K562 (cell line): ENCODE data around the gene TLR6. TPM values are rescaled to one million over a fixed set of nuclear protein-coding genes. Genes with fewer than 3 reads are reported as not detected.

Experiments used
- ATAC-seq: fragments of 200-7000 bp; cut with Tn5 transposase; 3 replicates; pipeline ENCODE4 v1.9.1; 2020; ENCODE audit warnings: moderate library complexity
- BruUV-seq: library from RNA; stranded (reverse); fragments of 400-500 nt; replicated peaks from 2 replicates; lab custom pipeline; 2021; lab: Mats Ljungman, UMichigan
- CTCF ChIA-PET: fragments of 300-600 bp; formaldehyde crosslinking; extraction: SDS; loops from one replicate; lab custom pipeline; 2021; ENCODE audit warnings: low intra/inter-chr PET ratio; lab: Yijun Ruan, JAX
- POLR2A ChIA-PET: fragments of 300-600, 350-650 bp; sonication (Branson Sonifier 250); formaldehyde crosslinking; extraction: SDS; loops from one replicate; lab custom pipeline; 2021; ENCODE audit warnings: antibody characterized with exemption, inconsistent platforms; lab: Yijun Ruan, JAX
- DNase-seq, 4 experiments: peaks; one replicate each; pipeline versions ENCODE4 v3.0.0 to v3.0.0-alpha.2; 2011 to 2018; ENCODE audit warnings: low spot score in 3 of 4, mixed read lengths in 3 of 4; ENCODE audit errors: extremely low read depth in 1 of 4
- FAIRE-seq: peaks from 2 replicates; lab custom pipeline; 2011; peaks lifted over from hg19 to GRCh38; lab: Jason Lieb, UNC
- H2AFZ ChIP-seq: 2 replicates; pipeline ENCODE4 v1.6.0; 2011; ENCODE audit warnings: low read depth, low read length, control low read depth, inconsistent platforms
- H3K27ac ChIP-seq: fragments of 200-600 bp; 3 replicates; pipeline ENCODE4 v1.8.0; 2011; ENCODE audit warnings: low read depth, mild to moderate bottlenecking, control low read depth, inconsistent platforms, low read length, moderate library complexity, mixed read lengths; ENCODE audit errors: extremely low read depth
- H3K27me3 ChIP-seq, 2 experiments: fragments of 300-600 bp in 1 of 2; 2 replicates in 1 of 2; 3 replicates in 1 of 2; pipeline versions ENCODE4 v1.6.0 to v1.8.0; 2011; ENCODE audit warnings: inconsistent platforms in 2 of 2, low read length in 2 of 2, mild to moderate bottlenecking in 1 of 2, mixed read lengths in 1 of 2, moderate library complexity in 1 of 2; ENCODE audit not compliant: control insufficient read depth in 2 of 2, insufficient read depth in 2 of 2
- H3K36me3 ChIP-seq: fragments of 300-600 bp; 3 replicates; pipeline ENCODE4 v1.8.0; 2011; ENCODE audit warnings: mild to moderate bottlenecking, low read length, inconsistent platforms; ENCODE audit not compliant: control insufficient read depth, insufficient read depth
- H3K4me1 ChIP-seq, 2 experiments: fragments of 200-600 bp in 1 of 2; replicated peaks in 1 of 2; 2 replicates in 1 of 2; 3 replicates in 1 of 2; pipeline versions ENCODE4 v1.5.1 to v1.8.0; 2011; ENCODE audit warnings: inconsistent platforms in 2 of 2, low read length in 2 of 2, mild to moderate bottlenecking in 1 of 2, mixed read lengths in 1 of 2, moderate library complexity in 1 of 2; ENCODE audit not compliant: control insufficient read depth in 2 of 2, insufficient read depth in 2 of 2
- H3K4me2 ChIP-seq: 2 replicates; pipeline ENCODE4 v1.6.1; 2011; ENCODE audit warnings: low read length, control low read depth, inconsistent platforms, mixed read lengths; ENCODE audit not compliant: insufficient read depth
- H3K4me3 ChIP-seq: fragments of 200-600 bp; sonication (generic), shearing (Covaris generic); 2 replicates; pipeline ENCODE4 v1.5.1; 2016; ENCODE audit warnings: control low read depth, inconsistent platforms
- H3K79me2 ChIP-seq: fragments of 200-600 bp; 3 replicates; pipeline ENCODE4 v1.8.0; 2011; ENCODE audit warnings: low read length, inconsistent platforms; ENCODE audit not compliant: control insufficient read depth, insufficient read depth
- H3K9ac ChIP-seq, 2 experiments: 2 replicates each; pipeline versions ENCODE4 v1.6.0 to v1.6.1; 2011; ENCODE audit warnings: low read depth in 2 of 2, low read length in 2 of 2, control low read depth in 1 of 2, inconsistent platforms in 1 of 2, mild to moderate bottlenecking in 1 of 2, mixed read lengths in 1 of 2; ENCODE audit not compliant: insufficient read depth in 1 of 2
- H3K9me1 ChIP-seq: one replicate; pipeline ENCODE4 v1.6.0; 2011; ENCODE audit warnings: inconsistent platforms, mild to moderate bottlenecking, low read length, moderate library complexity; ENCODE audit not compliant: control insufficient read depth, insufficient read depth
- H3K9me3 ChIP-seq: replicated peaks from 2 replicates; pipeline ENCODE4 v1.5.1; 2011; ENCODE audit warnings: low read depth, low read length, inconsistent platforms; ENCODE audit not compliant: control insufficient read depth, insufficient read depth
- H4K20me1 ChIP-seq: replicated peaks from 2 replicates; pipeline ENCODE4 v1.6.1; 2011; ENCODE audit warnings: low read length, inconsistent platforms, mixed read lengths; ENCODE audit not compliant: control insufficient read depth, insufficient read depth
- CAMTA2 ChIP-seq: fragments of 250-450 bp; sonication (Bioruptor Pico); conservative IDR thresholded peaks from 2 replicates; pipeline ENCODE4 v1.5.1; 2022
- ELF4 ChIP-seq: fragments of 450-650 bp; formaldehyde crosslinking; IDR thresholded peaks from 2 replicates; pipeline ENCODE4 v1.4.0; 2022; ENCODE audit warnings: missing genetic modification characterization
- MAFF ChIP-seq: IDR thresholded peaks from 2 replicates; pipeline ENCODE4 v1.6.1; 2012; ENCODE audit warnings: low read length, improper control_type of control experiment
- NFE2 ChIP-seq: IDR thresholded peaks from 2 replicates; pipeline ENCODE4 v1.6.1; 2014; ENCODE audit warnings: antibody characterized with exemption, low read depth
- NUFIP1 ChIP-seq: fragments of 450-650 bp; IDR thresholded peaks from 2 replicates; pipeline ENCODE4 v1.6.1; 2018; ENCODE audit not compliant: partially characterized antibody
- PURB ChIP-seq: sonication (generic); formaldehyde crosslinking; IDR thresholded peaks from 2 replicates; pipeline ENCODE4 v1.9.0; 2021; ENCODE audit warnings: low read depth, mild to moderate bottlenecking, missing genetic modification reagents
- RBM34 ChIP-seq: fragments of 200-400 bp; formaldehyde crosslinking; IDR thresholded peaks from 2 replicates; pipeline ENCODE4 v1.6.1; 2018; ENCODE audit warnings: low read length, borderline replicate concordance; ENCODE audit not compliant: insufficient read depth
- STAT5A ChIP-seq: IDR thresholded peaks from 2 replicates; pipeline ENCODE4 v1.6.1; 2012; ENCODE audit warnings: low read length, inconsistent platforms, borderline replicate concordance
- TAF15 ChIP-seq: fragments of 200-400 bp; formaldehyde crosslinking; IDR thresholded peaks from 2 replicates; pipeline ENCODE4 v1.6.1; 2017; ENCODE audit warnings: mild to moderate bottlenecking, low read depth, low read length, moderate library complexity
- ZNF143 ChIP-seq: sonication (generic); formaldehyde crosslinking; IDR thresholded peaks from 2 replicates; pipeline ENCODE4 v1.9.0; 2022; ENCODE audit warnings: mild to moderate bottlenecking, missing genetic modification reagents
- ZNF263 ChIP-seq: sonication (generic); formaldehyde crosslinking; IDR thresholded peaks from 2 replicates; pipeline ENCODE4 v1.8.0; 2022; ENCODE audit warnings: mild to moderate bottlenecking, missing genetic modification reagents, borderline replicate concordance
- WGBS: fragments of 100-300 bp; shearing (Covaris generic); methylation state at CpG from one replicate; pipeline ENCODE4 v1.1.6; 2016; ENCODE audit warnings: low coverage, mixed read lengths; ENCODE audit not compliant: insufficient coverage; ENCODE audit errors: missing lambda C conversion rate; 5-methylcytosine and 5-hydroxymethylcytosine counted together
- in situ Hi-C: fragments of 300-500 bp; cut with MboI; formaldehyde crosslinking; loops from 4 replicates; pipeline ENCODE4 v1.15.0; 2018; ENCODE audit warnings: inconsistent platforms, mixed read lengths
- intact Hi-C: fragments of 100-400 bp; cut with micrococcal nuclease; formaldehyde crosslinking; loops from 2 replicates; pipeline ENCODE4 v1.14.2; 2022
- polyA plus RNA-seq, 8 experiments: library from polyadenylated mRNA; depleted of rRNA in 4 of 8; stranded (reverse) in 5 of 8; unstranded in 3 of 8; fragments of >200 nt; fragmentation: Nextera tagmentation in 2 of 8; fragmentation: Illumina TruSeq in 1 of 8; extraction: Ambion mirVana in 2 of 8; extraction: Trizol in 1 of 8; gene quantifications; 2 replicates each; pipeline versions ENCODE4 v1.2.1 to v1.2.3, GENCODE V29; 2011 to 2014; ENCODE audit warnings: inconsistent platforms in 1 of 8, missing spikeins in 1 of 8
- total RNA-seq, 7 experiments: library from RNA; depleted of rRNA in 6 of 7; stranded (reverse); fragments of >200 nt in 6 of 7; fragmentation: Illumina TruSeq in 2 of 7; extraction: Trizol in 2 of 7; gene quantifications; 2 replicates each; pipeline versions ENCODE4 v1.2.1 to v1.2.3, GENCODE V29; 2011 to 2021; ENCODE audit warnings: low replicate concordance in 1 of 7
- TF ChIP-seq, protein P1 (sequence below): fragments of 250-450 bp; sonication (Bioruptor Pico); IDR thresholded peaks from 2 replicates; pipeline ENCODE4 v1.4.0; 2020; ENCODE audit warnings: borderline replicate concordance
- TF ChIP-seq, protein P2 (sequence below): IDR thresholded peaks from 2 replicates; pipeline ENCODE4 v1.6.1; 2012; ENCODE audit warnings: low read depth, low read length, improper control_type of control experiment, borderline replicate concordance

TLR6 gene
- total and polyA plus RNA-seq, 9 of the 15 experiments (the other 6 are each of a cell fraction or from before 2014, with no cell fraction given), result 0.08 to 1.9 (median 0.91) TPM

DNA sequence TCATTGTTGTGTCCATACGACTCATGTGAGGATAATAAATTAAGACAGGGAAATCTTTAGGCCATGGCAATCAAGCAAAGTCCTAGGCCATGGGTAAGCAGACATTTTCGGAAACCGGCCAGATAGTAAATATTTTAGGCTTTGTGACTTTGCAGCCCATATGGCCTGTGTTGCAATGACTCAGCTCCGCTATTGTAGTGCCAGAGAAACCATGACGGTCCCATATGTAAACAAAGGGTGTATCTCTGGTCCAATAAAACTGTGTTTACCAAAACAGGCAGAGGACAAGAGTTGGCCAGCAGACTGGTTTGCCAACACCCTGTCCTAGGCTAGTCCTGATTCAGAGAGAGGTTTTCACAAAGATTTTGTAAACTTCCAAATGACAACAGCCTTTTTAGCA is 16.0 kb upstream of the TLR6 start (continued):
- TF ChIP-seq, protein P1, sequence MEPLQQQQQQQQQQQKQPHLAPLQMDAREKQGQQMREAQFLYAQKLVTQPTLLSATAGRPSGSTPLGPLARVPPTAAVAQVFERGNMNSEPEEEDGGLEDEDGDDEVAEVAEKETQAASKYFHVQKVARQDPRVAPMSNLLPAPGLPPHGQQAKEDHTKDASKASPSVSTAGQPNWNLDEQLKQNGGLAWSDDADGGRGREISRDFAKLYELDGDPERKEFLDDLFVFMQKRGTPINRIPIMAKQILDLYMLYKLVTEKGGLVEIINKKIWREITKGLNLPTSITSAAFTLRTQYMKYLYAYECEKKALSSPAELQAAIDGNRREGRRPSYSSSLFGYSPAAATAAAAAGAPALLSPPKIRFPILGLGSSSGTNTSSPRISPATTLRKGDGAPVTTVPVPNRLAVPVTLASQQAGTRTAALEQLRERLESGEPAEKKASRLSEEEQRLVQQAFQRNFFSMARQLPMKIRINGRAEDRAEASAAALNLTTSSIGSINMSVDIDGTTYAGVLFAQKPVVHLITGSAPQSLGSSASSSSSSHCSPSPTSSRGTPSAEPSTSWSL (CRISPR knock-in tag), result no peak
- TF ChIP-seq NUFIP1, result no peak
- TF ChIP-seq ZNF263, result no peak
- TF ChIP-seq ELF4 (CRISPR knock-in tag), result no peak
- TF ChIP-seq NFE2, result peak; percentile 78
- no peak for TF ChIP-seq STAT5A
- no peak for TF ChIP-seq ZNF143 (CRISPR knock-in tag)
- peak; percentile 59 for TF ChIP-seq MAFF

GRCh38 chr4:38871593-38871992 is 15.0 kb upstream of the TLR6 start:
- CTCF ChIA-PET, result no interaction called here
- Histone ChIP-seq H3K4me2 (no peak overlapping the region), H3K36me3 (no peaks in the 10 kb centered on the region; the same call in 2 of the 3 replicates), H3K27me3 (no peaks in the 10 kb centered on the region), H3K9me1 (no peaks in the 10 kb centered on the region), H3K9me3 (no peaks in the 10 kb centered on the region), H3K9ac (no peak overlapping the region), H3K27ac (no peak overlapping the region; the same call in 2 of the 3 replicates), H3K79me2 (peaks cover 8% of the 10 kb centered on the region; the same call in 1 of the 3 replicates), H4K20me1 (0 out of 2 replicates have a peak, but pooled peaks cover 3% of the 10 kb centered on the region), H3K4me3 (no peak overlapping the region), H3K4me1 (peaks cover 14 to 29% of the 10 kb centered on the region in 2 experiments), H2AFZ (no peak overlapping the region)
- no peak for ATAC-seq
- in situ Hi-C loops (no loop called here), intact Hi-C loops (no loop called here)
- no peak for FAIRE-seq
- no peak for DNase-seq
- BruUV-seq, result no TSS peak
- no peak for TF ChIP-seq PURB (CRISPR knock-in tag)
- TF ChIP-seq, protein P2, sequence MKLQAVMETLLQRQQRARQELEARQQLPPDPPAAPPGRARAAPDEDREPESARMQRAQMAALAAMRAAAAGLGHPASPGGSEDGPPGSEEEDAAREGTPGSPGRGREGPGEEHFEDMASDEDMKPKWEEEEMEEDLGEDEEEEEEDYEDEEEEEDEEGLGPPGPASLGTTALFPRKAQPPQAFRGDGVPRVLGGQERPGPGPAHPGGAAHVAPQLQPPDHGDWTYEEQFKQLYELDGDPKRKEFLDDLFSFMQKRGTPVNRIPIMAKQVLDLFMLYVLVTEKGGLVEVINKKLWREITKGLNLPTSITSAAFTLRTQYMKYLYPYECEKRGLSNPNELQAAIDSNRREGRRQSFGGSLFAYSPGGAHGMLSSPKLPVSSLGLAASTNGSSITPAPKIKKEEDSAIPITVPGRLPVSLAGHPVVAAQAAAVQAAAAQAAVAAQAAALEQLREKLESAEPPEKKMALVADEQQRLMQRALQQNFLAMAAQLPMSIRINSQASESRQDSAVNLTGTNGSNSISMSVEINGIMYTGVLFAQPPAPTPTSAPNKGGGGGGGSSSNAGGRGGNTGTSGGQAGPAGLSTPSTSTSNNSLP, result no peak
- no peak for TF ChIP-seq RBM34
- no peak for TF ChIP-seq TAF15
- TF ChIP-seq CAMTA2 (CRISPR knock-in tag), result no peak
- WGBS, result 50% methylated on average over 1 of the region's 1 CpG
- POLR2A ChIA-PET, result interaction anchor here (0.7 kb wide), 1 partner anchor 100 kb away, joined by 3 read pairs; no protein-coding TSS in a partner anchor
